ENCODE results near the gene CFI.

- TF ChIP-seq, protein P1, sequence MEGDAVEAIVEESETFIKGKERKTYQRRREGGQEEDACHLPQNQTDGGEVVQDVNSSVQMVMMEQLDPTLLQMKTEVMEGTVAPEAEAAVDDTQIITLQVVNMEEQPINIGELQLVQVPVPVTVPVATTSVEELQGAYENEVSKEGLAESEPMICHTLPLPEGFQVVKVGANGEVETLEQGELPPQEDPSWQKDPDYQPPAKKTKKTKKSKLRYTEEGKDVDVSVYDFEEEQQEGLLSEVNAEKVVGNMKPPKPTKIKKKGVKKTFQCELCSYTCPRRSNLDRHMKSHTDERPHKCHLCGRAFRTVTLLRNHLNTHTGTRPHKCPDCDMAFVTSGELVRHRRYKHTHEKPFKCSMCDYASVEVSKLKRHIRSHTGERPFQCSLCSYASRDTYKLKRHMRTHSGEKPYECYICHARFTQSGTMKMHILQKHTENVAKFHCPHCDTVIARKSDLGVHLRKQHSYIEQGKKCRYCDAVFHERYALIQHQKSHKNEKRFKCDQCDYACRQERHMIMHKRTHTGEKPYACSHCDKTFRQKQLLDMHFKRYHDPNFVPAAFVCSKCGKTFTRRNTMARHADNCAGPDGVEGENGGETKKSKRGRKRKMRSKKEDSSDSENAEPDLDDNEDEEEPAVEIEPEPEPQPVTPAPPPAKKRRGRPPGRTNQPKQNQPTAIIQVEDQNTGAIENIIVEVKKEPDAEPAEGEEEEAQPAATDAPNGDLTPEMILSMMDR (conservative IDR thresholded peaks at IDR 0.05; ENCODE audit: low read length): no peak
- TF ChIP-seq EZH2phosphoT487 (IDR thresholded peaks at IDR 0.05; ENCODE audit: borderline replicate concordance): no peak
These were observed 56.0 kb downstream of the CFI start for GRCh38 chr4:109745830-109746229.

All from Loucy (cell line).